Activated CD4-positive, alpha-beta T cell treated with anti-CD3 and anti-CD28 coated beads, Interleukin-2, amount 50 U/mL, for 1 hour (primary cell): ENCODE data around the gene DSTYK.
"Not testable (repeated sequence)": the region's sequence is repeated elsewhere in the genome, so short reads cannot be mapped to it uniquely, and the experiment has no call there.

Source experiments
- DNase-seq: peaks from one replicate; pipeline ENCODE4 v3.0.0-alpha.2; 2020

DSTYK gene

DNA sequence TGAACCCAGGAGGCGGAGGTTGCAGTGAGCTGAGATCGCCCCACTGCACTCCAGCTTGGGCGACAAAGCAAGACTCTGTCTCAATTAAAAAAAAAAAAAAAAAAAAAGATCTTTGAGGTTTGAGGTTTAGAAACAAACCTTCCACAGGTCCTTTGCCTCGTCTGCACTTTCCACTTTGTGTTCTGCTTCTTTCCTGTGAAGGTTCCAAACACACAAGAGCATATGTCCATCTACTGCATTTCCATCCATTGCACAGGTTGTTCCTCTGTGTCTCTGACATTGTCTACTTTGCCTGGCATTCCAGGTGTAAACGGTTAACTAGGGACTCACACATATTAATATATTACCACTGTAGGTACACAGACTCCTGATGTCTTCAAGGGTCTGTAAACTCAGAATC, 40.1 kb downstream of the DSTYK start:
- no peak for DNase-seq

DNA sequence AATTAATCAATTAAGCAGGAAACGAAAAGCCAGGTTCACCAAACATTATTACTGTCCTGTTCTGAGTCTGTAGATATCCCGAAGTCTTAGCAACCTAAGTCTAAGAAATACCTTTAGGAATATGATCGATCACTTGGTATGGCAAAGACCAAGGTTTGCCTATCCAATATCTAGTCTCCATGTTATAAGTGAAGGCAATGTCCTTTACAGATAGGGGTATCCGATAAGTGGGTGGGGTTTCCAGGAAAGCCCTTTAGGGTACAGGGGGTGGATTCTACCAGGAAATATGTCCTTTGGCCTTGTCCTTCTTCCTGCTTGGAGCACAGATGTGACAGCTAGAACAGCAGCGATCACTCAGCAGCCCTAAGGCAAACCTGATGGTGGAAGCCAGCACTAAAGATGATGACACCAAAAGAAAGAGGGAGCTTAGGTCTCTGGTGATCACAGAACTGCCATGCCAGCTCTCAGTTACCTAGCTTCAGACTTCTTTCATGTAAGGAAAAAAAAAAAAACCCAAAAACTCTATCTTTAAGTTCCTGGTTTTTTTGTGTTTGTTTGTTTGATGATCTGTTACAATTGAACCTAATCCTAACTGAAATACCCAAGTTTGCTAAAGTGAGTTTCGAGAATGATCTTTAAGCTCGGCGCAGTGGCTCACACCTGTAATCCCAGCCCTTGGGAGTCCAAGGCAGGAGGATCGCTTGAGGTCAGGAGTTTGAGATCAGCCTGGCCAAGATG, 40.8 kb downstream of the DSTYK start:
- DNase-seq: no peak

GRCh38 chr1:205169248-205169647, 42.3 kb downstream of the DSTYK start:
- no peak for DNase-seq

DNA sequence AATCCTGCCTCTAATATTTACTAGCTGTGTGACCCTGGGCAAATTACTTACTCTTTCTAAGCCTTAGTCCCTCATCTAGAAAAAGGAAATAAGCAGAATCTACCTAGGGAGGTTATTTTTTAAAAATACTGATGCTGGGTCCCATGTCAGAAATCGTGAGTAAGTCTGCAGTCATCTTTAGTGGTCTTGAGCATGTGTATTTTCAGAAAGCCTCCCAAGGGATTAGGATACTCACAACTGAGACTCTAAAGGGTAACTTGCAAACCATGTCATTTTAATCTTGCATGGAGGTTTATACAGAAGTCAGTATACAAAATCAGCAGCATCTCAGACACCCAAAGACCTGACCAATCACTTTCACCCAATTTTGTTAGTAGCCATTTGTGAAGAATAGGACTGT, 43.2 kb downstream of the DSTYK start:
- no peak for DNase-seq

DNA sequence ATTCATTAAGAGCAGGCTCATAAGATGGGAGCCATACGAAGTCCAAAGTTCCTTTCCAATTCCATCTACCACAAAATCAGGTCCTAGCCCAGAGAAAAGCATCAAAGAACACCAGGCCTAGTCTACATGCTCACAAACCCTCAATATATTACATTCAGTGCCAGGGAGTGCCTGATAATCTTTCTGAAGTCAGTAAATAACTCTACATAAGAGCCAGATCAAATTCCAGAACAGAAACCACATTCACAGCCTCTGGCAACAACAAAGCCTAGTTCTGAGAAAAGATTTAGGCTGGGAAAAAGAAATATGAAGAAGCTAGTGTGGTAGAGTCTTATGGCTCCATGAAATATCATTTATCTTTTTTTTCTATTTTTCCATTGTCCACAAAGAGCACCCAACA, 49.2 kb downstream of the DSTYK start:
- no peak for DNase-seq

- no peak for DNase-seq
These were observed 50.4 kb downstream of the DSTYK start for GRCh38 chr1:205161076-205161475.

- no peak for DNase-seq
These were observed 53.4 kb downstream of the DSTYK start for GRCh38 chr1:205158048-205158616.

GRCh38 chr1:205155665-205156377, 55.7 kb downstream of the DSTYK start:
- not testable (repeated sequence) for DNase-seq

DNA sequence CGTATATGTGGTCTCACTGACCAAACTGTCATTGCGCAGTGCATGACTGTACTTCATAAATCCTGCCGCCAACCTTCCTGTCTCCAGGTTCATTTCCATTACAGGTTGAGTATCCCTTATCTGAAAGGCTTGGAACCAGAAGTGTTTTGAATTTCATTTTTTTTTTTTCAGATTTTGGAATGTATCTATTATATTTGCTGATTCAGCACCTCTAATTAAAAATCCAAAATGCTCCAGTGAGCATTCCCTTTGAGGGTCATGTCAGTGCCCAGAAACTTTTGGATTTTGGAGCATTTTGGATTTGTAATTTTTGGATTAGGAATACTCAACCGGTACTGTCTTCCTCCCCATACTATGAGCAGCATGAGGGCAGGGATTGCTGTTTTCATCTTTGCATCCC, 59.0 kb downstream of the DSTYK start:
- no peak for DNase-seq

GRCh38 chr1:205150651-205151428, 60.7 kb downstream of the DSTYK start:
- DNase-seq: no peak

DNA sequence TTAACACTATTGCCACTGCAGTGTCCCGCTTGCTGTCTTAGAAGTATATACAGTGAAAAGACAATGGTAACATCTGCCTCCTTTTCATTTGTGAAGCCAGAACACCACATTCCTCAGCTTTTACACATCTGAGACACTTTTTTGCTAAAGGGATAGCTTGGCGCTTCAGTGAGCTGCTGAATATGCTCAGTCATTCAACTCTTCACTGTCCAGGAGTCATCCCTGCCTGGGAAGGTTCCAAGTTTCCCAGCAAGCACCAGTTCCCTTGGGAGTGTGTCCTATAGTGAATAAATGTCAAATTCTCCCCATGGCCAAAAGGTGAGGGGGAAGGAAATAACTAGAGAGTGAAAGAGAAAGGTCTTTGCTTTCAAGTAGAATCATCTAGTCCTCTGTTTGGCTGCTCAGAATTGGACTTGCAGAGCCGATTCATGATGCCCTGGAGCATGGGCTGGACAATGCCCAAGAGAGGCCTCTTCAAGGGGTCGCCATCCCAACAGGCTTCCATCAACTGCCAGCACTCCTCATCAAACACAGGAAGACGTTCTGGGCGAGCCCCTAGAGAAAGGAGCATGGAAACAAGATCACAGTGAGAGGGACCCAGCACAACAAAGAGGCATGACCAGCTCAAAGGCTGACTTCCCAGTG, 64.2 kb downstream of the DSTYK start:
- no peak for DNase-seq

- DNase-seq: no peak
These were observed 66.8 kb downstream of the DSTYK start for GRCh38 chr1:205144751-205145150.

- DNase-seq: no peak
These were observed 67.3 kb downstream of the DSTYK start for GRCh38 chr1:205144046-205144720.

- no peak for DNase-seq
These were observed 69.4 kb downstream of the DSTYK start for GRCh38 chr1:205142102-205142469.

GRCh38 chr1:205141236-205142101, 70.0 kb downstream of the DSTYK start:
- peak; percentile 73 for DNase-seq

GRCh38 chr1:205140113-205140512, 71.4 kb downstream of the DSTYK start:
- DNase-seq: no peak

DNA sequence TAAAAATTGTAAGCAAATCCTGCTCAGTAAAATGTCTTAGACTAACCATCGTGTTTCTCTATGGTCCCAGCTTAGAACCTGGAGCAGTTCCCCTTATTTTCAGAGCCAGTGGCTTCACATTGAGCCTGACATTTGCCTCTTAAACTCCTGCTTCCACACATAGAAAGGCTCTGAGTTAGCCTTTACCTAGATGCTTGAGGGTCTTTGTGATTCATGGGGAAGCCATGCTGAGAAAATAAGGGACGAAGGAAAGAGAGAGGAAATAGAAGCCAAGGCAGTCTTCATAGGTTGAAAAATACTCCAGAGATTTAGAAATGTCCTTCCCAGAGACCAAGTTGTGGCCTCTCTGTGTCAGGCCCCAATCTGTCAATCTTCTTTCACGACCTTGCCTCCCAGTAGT, 73.6 kb downstream of the DSTYK start:
- DNase-seq: no peak

DNA sequence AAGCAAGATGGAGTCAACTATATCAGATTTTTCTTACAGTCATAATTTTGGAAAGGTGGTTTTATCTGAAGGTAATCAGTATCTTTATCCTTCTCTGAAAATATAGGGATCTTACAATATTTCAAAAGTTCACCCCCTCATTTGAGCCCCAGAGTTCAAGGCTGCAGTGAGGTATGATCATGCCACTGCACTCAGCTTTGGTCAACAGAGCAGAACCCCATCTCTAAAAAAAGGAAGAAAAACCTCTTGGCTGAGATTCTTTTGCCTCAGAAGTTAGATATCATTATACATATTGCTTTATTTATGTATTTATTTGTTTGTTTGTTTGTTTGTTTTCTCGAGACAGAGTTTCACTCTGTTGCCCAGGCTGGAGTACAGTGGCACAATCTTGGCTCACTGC, 78.2 kb downstream of the DSTYK start:
- DNase-seq: no peak

GRCh38 chr1:205129447-205130029, 82.0 kb downstream of the DSTYK start:
- no peak for DNase-seq

DNA sequence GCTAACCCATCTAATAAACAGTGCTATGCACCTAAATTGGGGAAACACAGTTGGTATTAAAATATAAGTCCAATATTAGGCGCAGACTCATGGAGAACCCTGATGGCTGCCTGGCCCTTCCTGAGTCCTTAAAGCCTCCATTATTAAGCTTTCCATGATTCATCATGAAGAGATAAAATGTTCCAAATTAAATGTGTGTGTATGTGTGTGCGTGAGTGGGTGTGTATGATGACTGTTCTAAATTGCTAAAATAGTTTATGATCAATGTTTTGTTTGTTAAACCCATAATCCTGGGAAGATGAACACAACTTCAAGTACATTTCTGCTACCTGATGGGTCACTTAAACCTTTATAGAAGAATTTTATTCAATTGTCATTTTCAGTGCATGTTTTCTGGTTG, 83.5 kb downstream of the DSTYK start:
- DNase-seq: no peak

- no peak for DNase-seq
These were observed 83.9 kb downstream of the DSTYK start for GRCh38 chr1:205127646-205128045.
